Measurements from ENCODE around the gene ZNF408.

GRCh38 chr11:46737699-46738098 lies 36.9 kb downstream of the ZNF408 start:
- TF ChIP-seq CTCF (IDR thresholded peaks at IDR 0.05) (no peak), POLR2A (IDR thresholded peaks at IDR 0.05) (no peak)
